WTC11 (cell line): Measurements from ENCODE around the gene CCBE1.

Experiments
- CREM ChIP-seq: sonication (generic); formaldehyde crosslinking; IDR thresholded peaks from 2 replicates; pipeline ENCODE4 v1.8.1; 2022; ENCODE audit warnings: mild to moderate bottlenecking, missing genetic modification reagents, moderate library complexity
- CTCF ChIP-seq: fragments of 200-600 bp; IDR thresholded peaks from 2 replicates; pipeline ENCODE4 v1.8.0; 2022; ENCODE audit warnings: antibody characterized with exemption
- EMX1 ChIP-seq: fragments of 250-450 bp; sonication (Bioruptor Pico); IDR thresholded peaks from 2 replicates; pipeline ENCODE4 v1.8.0; 2021; ENCODE audit warnings: mild to moderate bottlenecking
- FOXK1 ChIP-seq: sonication (generic); formaldehyde crosslinking; IDR thresholded peaks from 2 replicates; pipeline ENCODE4 v1.8.0; 2022; ENCODE audit warnings: mild to moderate bottlenecking, moderate library complexity, missing genetic modification reagents
- HMGA2 ChIP-seq: fragments of 250-450 bp; sonication (Bioruptor Pico); IDR thresholded peaks from 2 replicates; pipeline ENCODE4 v1.4.0; 2021; ENCODE audit warnings: mild to moderate bottlenecking, moderate library complexity
- NFE2L1 ChIP-seq: sonication (generic); formaldehyde crosslinking; IDR thresholded peaks from 2 replicates; pipeline ENCODE4 v1.8.1; 2023; ENCODE audit warnings: missing genetic modification reagents
- PRDM15 ChIP-seq: sonication (generic); formaldehyde crosslinking; IDR thresholded peaks from 2 replicates; pipeline ENCODE4 v1.8.0; 2022; ENCODE audit warnings: missing genetic modification reagents
- PRRX2 ChIP-seq: fragments of 250-450 bp; sonication (Bioruptor Pico); IDR thresholded peaks from 2 replicates; pipeline ENCODE4 v1.8.0; 2021; ENCODE audit warnings: mild to moderate bottlenecking
- TEAD4 ChIP-seq: sonication (generic); formaldehyde crosslinking; IDR thresholded peaks from 2 replicates; pipeline ENCODE4 v1.8.0; 2022; ENCODE audit warnings: mild to moderate bottlenecking, missing genetic modification reagents

GRCh38 chr18:59505356-59505755 lies 191.9 kb downstream of the CCBE1 start:
- TF ChIP-seq EMX1 (no peak), CTCF (no peak), NFE2L1 (CRISPR knock-in tag) (no peak), CREM (CRISPR knock-in tag) (no peak), HMGA2 (CRISPR knock-in tag) (no peak), FOXK1 (CRISPR knock-in tag) (no peak), PRRX2 (CRISPR knock-in tag) (no peak), TEAD4 (CRISPR knock-in tag) (no peak), PRDM15 (CRISPR knock-in tag) (no peak)
